ENCODE data around the gene GAB2.

The GAB2 gene

GRCh38 chr11:78426845-78427244 is 9.2 kb upstream of the GAB2 start:
- H3K27ac ChIP-seq (ENCODE audit: low read length): no peak overlapping the region

GRCh38 chr11:78425399-78426070 is 7.9 kb upstream of the GAB2 start:
- H3K4me3 ChIP-seq (ENCODE audit: low read length): no peak overlapping the region
- peaks cover 19% of the 10 kb centered on the region; the same call in 1 of the 2 replicates for H3K4me1 ChIP-seq (ENCODE audit: insufficient read depth, low read length)
- no peak overlapping the region for H3K27ac ChIP-seq (ENCODE audit: low read length)
- H3K36me3 ChIP-seq (ENCODE audit: insufficient read depth, low read depth, low read length): no peaks in the 10 kb centered on the region
- H3K9me3 ChIP-seq (ENCODE audit: insufficient read depth, low read depth, low read length): no peaks in the 10 kb centered on the region
- peak overlapping the region; percentile 8; the same call in 1 of the 2 replicates for H3K9ac ChIP-seq (ENCODE audit: low read depth, low read length)
- H3K27me3 ChIP-seq (ENCODE audit: insufficient read depth, low read length): no peaks in the 10 kb centered on the region

More at GRCh38 chr11:78426845-78427244, 9.2 kb upstream of the GAB2 start:
- Histone ChIP-seq H3K9ac (ENCODE audit: low read depth, low read length) (no peak overlapping the region), H3K27me3 (ENCODE audit: insufficient read depth, low read length) (no peaks in the 10 kb centered on the region), H3K9me3 (ENCODE audit: insufficient read depth, low read depth, low read length) (no peaks in the 10 kb centered on the region), H3K36me3 (ENCODE audit: insufficient read depth, low read depth, low read length) (no peaks in the 10 kb centered on the region), H3K4me1 (ENCODE audit: insufficient read depth, low read length) (peaks cover 19% of the 10 kb centered on the region; the same call in 1 of the 2 replicates), H3K4me3 (ENCODE audit: low read length) (no peak overlapping the region)

- Histone ChIP-seq H3K4me3 (ENCODE audit: low read length) (peak overlapping the region; percentile 11; the same call in 1 of the 2 replicates), H3K27ac (ENCODE audit: low read length) (no peak overlapping the region)
These were observed 7.0 kb upstream of the GAB2 start for GRCh38 chr11:78424334-78425270.

GRCh38 chr11:78423241-78423640 is 5.6 kb upstream of the GAB2 start:
- Histone ChIP-seq H3K4me3 (ENCODE audit: low read length) (no peak overlapping the region), H3K4me1 (ENCODE audit: insufficient read depth, low read length) (peaks cover 19% of the 10 kb centered on the region; the same call in 1 of the 2 replicates), H3K27me3 (ENCODE audit: insufficient read depth, low read length) (peaks cover 15% of the 10 kb centered on the region), H3K9me3 (ENCODE audit: insufficient read depth, low read depth, low read length) (no peaks in the 10 kb centered on the region), H3K27ac (ENCODE audit: low read length) (no peak overlapping the region), H3K9ac (ENCODE audit: low read depth, low read length) (no peak overlapping the region), H3K36me3 (ENCODE audit: insufficient read depth, low read depth, low read length) (no peaks in the 10 kb centered on the region)

More at GRCh38 chr11:78424334-78425270, 7.0 kb upstream of the GAB2 start:
- Histone ChIP-seq H3K9ac (ENCODE audit: low read depth, low read length) (peak overlapping the region; percentile 8; the same call in 1 of the 2 replicates), H3K27me3 (ENCODE audit: insufficient read depth, low read length) (peaks cover 2% of the 10 kb centered on the region), H3K36me3 (ENCODE audit: insufficient read depth, low read depth, low read length) (no peaks in the 10 kb centered on the region), H3K4me1 (ENCODE audit: insufficient read depth, low read length) (peaks cover 19% of the 10 kb centered on the region; the same call in 1 of the 2 replicates), H3K9me3 (ENCODE audit: insufficient read depth, low read depth, low read length) (no peaks in the 10 kb centered on the region)

DNA sequence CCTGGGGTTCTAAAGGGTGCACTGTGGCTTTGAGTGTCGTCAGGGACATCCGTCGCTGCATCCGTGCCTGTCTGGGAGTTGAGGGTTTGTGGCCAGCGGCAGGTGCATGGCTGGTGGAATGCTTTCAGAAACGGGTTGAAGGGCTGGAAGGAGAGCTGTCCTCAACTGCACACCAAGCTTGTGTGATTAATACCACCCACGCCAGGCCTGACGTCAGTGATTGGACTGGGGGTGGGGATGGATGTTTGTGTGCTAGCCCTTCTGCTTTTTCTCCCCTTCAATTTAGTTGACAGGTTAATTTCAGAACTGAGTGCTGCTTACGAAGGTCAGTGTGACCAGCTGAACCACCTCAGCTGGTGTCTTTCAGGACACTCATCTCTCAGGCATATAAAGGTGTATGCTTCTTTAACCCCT is 3.2 kb upstream of the GAB2 start:
- Histone ChIP-seq H3K9ac (ENCODE audit: low read depth, low read length) (no peak overlapping the region), H3K4me3 (ENCODE audit: low read length) (no peak overlapping the region), H3K36me3 (ENCODE audit: insufficient read depth, low read depth, low read length) (no peaks in the 10 kb centered on the region), H3K4me1 (ENCODE audit: insufficient read depth, low read length) (peaks cover 17% of the 10 kb centered on the region; the same call in 1 of the 2 replicates), H3K27me3 (ENCODE audit: insufficient read depth, low read length) (peaks cover 17% of the 10 kb centered on the region), H3K9me3 (ENCODE audit: insufficient read depth, low read depth, low read length) (no peaks in the 10 kb centered on the region), H3K27ac (ENCODE audit: low read length) (no peak overlapping the region)

DNA sequence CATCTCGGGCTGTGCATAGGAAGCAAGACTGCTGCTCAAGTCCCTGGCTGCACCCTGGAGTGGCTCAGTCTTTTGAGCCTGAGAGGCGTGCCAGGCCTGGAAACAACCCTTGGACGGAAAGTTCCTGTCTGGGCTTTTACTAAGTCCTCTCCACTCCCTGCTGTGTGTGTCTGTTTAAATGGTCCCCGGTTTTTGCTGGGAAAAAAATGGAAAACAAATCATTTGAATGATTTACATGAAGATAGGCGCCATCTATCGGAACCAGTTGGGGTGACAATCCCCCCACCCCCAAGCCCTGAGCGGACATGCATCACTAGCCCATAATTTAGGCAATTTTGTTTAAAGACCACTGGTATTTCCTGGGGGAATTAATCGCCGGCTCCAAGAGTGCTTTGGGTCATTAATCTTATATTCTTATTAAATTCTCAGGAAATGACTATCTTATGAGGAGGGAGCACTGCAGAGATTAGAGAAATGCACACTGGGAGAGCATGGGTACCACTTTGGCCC is 2.7 kb upstream of the GAB2 start:
- Histone ChIP-seq H3K27ac (ENCODE audit: low read length) (no peak overlapping the region), H3K4me1 (ENCODE audit: insufficient read depth, low read length) (peaks cover 14% of the 10 kb centered on the region; the same call in 1 of the 2 replicates), H3K4me3 (ENCODE audit: low read length) (no peak overlapping the region), H3K9ac (ENCODE audit: low read depth, low read length) (no peak overlapping the region), H3K36me3 (ENCODE audit: insufficient read depth, low read depth, low read length) (no peaks in the 10 kb centered on the region), H3K27me3 (ENCODE audit: insufficient read depth, low read length) (peaks cover 22% of the 10 kb centered on the region), H3K9me3 (ENCODE audit: insufficient read depth, low read depth, low read length) (no peaks in the 10 kb centered on the region)

GRCh38 chr11:78419327-78419726 is 1.7 kb upstream of the GAB2 start:
- 0 out of 2 replicates have a peak, but pooled peaks cover 6% of the 10 kb centered on the region for H3K4me1 ChIP-seq (ENCODE audit: insufficient read depth, low read length)
- no peak overlapping the region for H3K27ac ChIP-seq (ENCODE audit: low read length)
- H3K9me3 ChIP-seq (ENCODE audit: insufficient read depth, low read depth, low read length): no peaks in the 10 kb centered on the region
- no peak overlapping the region for H3K4me3 ChIP-seq (ENCODE audit: low read length)
- H3K27me3 ChIP-seq (ENCODE audit: insufficient read depth, low read length): peaks cover 24% of the 10 kb centered on the region
- no peak overlapping the region for H3K9ac ChIP-seq (ENCODE audit: low read depth, low read length)
- no peaks in the 10 kb centered on the region for H3K36me3 ChIP-seq (ENCODE audit: insufficient read depth, low read depth, low read length)

DNA sequence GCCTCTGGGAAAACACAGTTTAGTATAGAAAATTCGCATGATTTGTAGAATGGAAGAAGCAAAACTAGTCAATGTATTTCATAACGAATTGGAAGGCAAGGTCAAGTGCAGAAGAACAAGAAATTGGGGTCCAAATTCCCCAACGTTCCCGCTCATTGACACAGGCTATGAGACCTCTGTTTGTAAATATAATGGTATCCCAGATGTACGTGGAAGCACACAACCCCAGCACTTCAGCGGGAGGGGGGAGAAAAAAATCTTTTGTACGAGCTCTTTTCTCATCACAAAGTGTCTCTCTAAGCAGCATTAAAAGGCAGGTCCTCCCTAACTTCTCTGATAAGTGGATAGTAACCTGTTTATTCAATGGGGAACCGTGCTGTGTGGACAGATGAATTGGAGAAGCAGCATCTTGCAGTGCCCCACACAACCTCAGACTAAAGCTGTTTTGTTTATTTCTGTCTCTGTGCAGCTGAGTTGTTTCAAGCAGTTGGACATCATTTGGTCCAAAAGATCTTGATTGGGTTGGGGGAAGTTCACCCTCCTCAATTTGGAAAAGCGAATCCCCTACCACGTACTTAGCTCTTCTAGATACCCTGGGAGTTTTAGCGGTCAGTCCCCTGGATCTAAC is 1.1 kb upstream of the GAB2 start:
- Histone ChIP-seq H3K27me3 (ENCODE audit: insufficient read depth, low read length) (peaks cover 24% of the 10 kb centered on the region), H3K4me1 (ENCODE audit: insufficient read depth, low read length) (0 out of 2 replicates have a peak, but pooled peaks cover 4% of the 10 kb centered on the region), H3K9me3 (ENCODE audit: insufficient read depth, low read depth, low read length) (no peaks in the 10 kb centered on the region), H3K9ac (ENCODE audit: low read depth, low read length) (peak overlapping the region; percentile 60; the same call in 1 of the 2 replicates), H3K36me3 (ENCODE audit: insufficient read depth, low read depth, low read length) (no peaks in the 10 kb centered on the region), H3K4me3 (ENCODE audit: low read length) (peak overlapping the region; percentile 73), H3K27ac (ENCODE audit: low read length) (no peak overlapping the region)

- Histone ChIP-seq H3K27ac (ENCODE audit: low read length) (no peak overlapping the region), H3K36me3 (ENCODE audit: insufficient read depth, low read depth, low read length) (no peaks in the 10 kb centered on the region), H3K4me1 (ENCODE audit: insufficient read depth, low read length) (0 out of 2 replicates have a peak, but pooled peaks cover 4% of the 10 kb centered on the region)
These were observed 416 bp upstream of the GAB2 start for GRCh38 chr11:78417888-78418583.

GRCh38 chr11:78416285-78417174 is 1.1 kb downstream of the GAB2 start:
- H3K4me3 ChIP-seq (ENCODE audit: low read length): peak overlapping the region; percentile 80
- H3K36me3 ChIP-seq (ENCODE audit: insufficient read depth, low read depth, low read length): no peaks in the 10 kb centered on the region
- H3K9ac ChIP-seq (ENCODE audit: low read depth, low read length): peak overlapping the region; percentile 74; the same call in 1 of the 2 replicates
- peaks cover 24% of the 10 kb centered on the region for H3K27me3 ChIP-seq (ENCODE audit: insufficient read depth, low read length)
- H3K27ac ChIP-seq (ENCODE audit: low read length): no peak overlapping the region
- no peaks in the 10 kb centered on the region for H3K9me3 ChIP-seq (ENCODE audit: insufficient read depth, low read depth, low read length)
- H3K4me1 ChIP-seq (ENCODE audit: insufficient read depth, low read length): 0 out of 2 replicates have a peak, but pooled peaks cover 4% of the 10 kb centered on the region

More at GRCh38 chr11:78417888-78418583, 416 bp upstream of the GAB2 start:
- peak overlapping the region; percentile 73 for H3K4me3 ChIP-seq (ENCODE audit: low read length)
- peak overlapping the region; percentile 60 for H3K9ac ChIP-seq (ENCODE audit: low read depth, low read length)
- no peaks in the 10 kb centered on the region for H3K9me3 ChIP-seq (ENCODE audit: insufficient read depth, low read depth, low read length)
- H3K27me3 ChIP-seq (ENCODE audit: insufficient read depth, low read length): peaks cover 24% of the 10 kb centered on the region

Measured in iPS-20b (cell line).